NT2/D1 (cell line): ENCODE data around the gene ADK.

ENCODE experiments used
- DNase-seq: peaks from one replicate; pipeline ENCODE4 v3.0.0-alpha.2; 2011; ENCODE audit warnings: low read depth, low spot score
- H3K27me3 ChIP-seq: 2 replicates; pipeline ENCODE4 v1.6.0; 2011; ENCODE audit warnings: mild to moderate bottlenecking; ENCODE audit not compliant: insufficient read length, insufficient read depth
- H3K36me3 ChIP-seq: 2 replicates; pipeline ENCODE4 v1.6.1; 2011; ENCODE audit warnings: mild to moderate bottlenecking, low read length, mixed read lengths; ENCODE audit not compliant: insufficient read depth, insufficient read length
- H3K4me1 ChIP-seq: 2 replicates; pipeline ENCODE4 v1.5.1; 2011; ENCODE audit not compliant: insufficient read depth, insufficient read length
- H3K4me3 ChIP-seq: 2 replicates; pipeline ENCODE4 v1.5.1; 2011; ENCODE audit warnings: low read depth; ENCODE audit not compliant: insufficient read length
- H3K9ac ChIP-seq: 2 replicates; pipeline ENCODE4 v1.6.0; 2011; ENCODE audit warnings: low read depth; ENCODE audit not compliant: insufficient read length
- H3K9me3 ChIP-seq: 2 replicates; pipeline ENCODE4 v1.5.1; 2011; ENCODE audit warnings: mild to moderate bottlenecking, low read length; ENCODE audit not compliant: insufficient read depth
- SUZ12 ChIP-seq: IDR thresholded peaks from 2 replicates; pipeline ENCODE4 v1.6.1; 2011; ENCODE audit not compliant: insufficient read length, insufficient read depth; ENCODE audit errors: extremely low read depth
- YY1 ChIP-seq: IDR thresholded peaks from 2 replicates; pipeline ENCODE4 v1.6.1; 2011; ENCODE audit not compliant: insufficient read length, insufficient read depth
- ZNF274 ChIP-seq: IDR thresholded peaks from 2 replicates; pipeline ENCODE4 v1.6.1; 2011; ENCODE audit warnings: mild to moderate bottlenecking, low read depth, low read length

Gene ADK

GRCh38 chr10:74328388-74328787, 177.4 kb downstream of the ADK start:
- H3K4me3 ChIP-seq: no peak overlapping the region
- H3K9me3 ChIP-seq: no peaks in the 10 kb centered on the region
- no peaks in the 10 kb centered on the region for H3K4me1 ChIP-seq
- no peak for DNase-seq
- no peak overlapping the region for H3K9ac ChIP-seq
- TF ChIP-seq ZNF274 (no peak), YY1 (no peak), SUZ12 (no peak)
- no peaks in the 10 kb centered on the region for H3K27me3 ChIP-seq
- no peaks in the 10 kb centered on the region for H3K36me3 ChIP-seq

DNA sequence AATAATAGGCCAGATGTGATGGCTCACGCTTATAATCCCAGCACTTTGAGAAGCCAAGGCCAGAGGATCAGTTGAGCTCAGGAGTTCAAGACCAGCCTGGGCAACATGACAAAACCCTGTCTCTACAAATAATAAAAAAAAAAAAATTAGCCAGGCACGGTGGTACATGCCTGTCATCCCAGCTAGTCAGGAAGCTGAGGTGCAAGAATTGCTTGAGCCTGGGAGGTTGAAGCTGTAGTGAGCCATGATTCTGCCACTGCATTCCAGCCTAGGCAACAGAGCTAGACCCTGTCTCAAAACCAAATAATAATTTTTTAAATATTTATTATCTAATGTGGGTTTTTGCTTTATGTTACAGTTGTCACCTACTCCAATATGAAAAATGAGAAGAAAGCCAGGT, 178.9 kb downstream of the ADK start:
- Histone ChIP-seq H3K4me3 (no peak overlapping the region), H3K9ac (no peak overlapping the region), H3K9me3 (no peaks in the 10 kb centered on the region), H3K36me3 (no peaks in the 10 kb centered on the region), H3K4me1 (no peaks in the 10 kb centered on the region), H3K27me3 (no peaks in the 10 kb centered on the region)
- TF ChIP-seq YY1: no peak
- no peak for TF ChIP-seq SUZ12
- TF ChIP-seq ZNF274: no peak
- no peak for DNase-seq

- no peaks in the 10 kb centered on the region for H3K9me3 ChIP-seq
- TF ChIP-seq YY1 (no peak), SUZ12 (no peak), ZNF274 (no peak)
These were observed 179.6 kb downstream of the ADK start for GRCh38 chr10:74330646-74331045.

DNA sequence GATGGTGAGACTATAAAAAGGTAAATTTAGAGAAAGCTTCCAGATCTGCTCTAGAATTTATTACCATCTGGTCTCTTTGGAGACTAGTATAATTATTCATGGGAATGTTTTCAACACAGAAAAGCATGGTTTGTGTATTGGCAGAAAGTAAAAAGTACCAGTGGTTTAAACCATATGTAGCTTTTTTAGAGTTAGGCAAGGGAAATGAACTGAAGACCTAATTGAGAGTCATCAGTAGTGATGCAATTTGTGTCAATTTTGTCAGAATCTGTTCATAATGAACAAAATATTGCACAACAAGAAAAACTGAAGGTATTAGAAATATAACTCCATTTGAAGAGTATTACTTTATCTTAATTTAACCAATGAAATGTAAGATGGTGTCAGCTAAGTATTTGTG, 181.4 kb downstream of the ADK start:
- no peaks in the 10 kb centered on the region for H3K9me3 ChIP-seq
- H3K4me3 ChIP-seq: no peak overlapping the region
- TF ChIP-seq ZNF274 (no peak), YY1 (no peak), SUZ12 (no peak)
- H3K4me1 ChIP-seq: no peaks in the 10 kb centered on the region
- H3K27me3 ChIP-seq: no peaks in the 10 kb centered on the region
- no peaks in the 10 kb centered on the region for H3K36me3 ChIP-seq
- DNase-seq: no peak
- no peak overlapping the region for H3K9ac ChIP-seq

More at GRCh38 chr10:74330646-74331045, 179.6 kb downstream of the ADK start:
- Histone ChIP-seq H3K4me1 (no peaks in the 10 kb centered on the region), H3K4me3 (no peak overlapping the region), H3K27me3 (no peaks in the 10 kb centered on the region), H3K36me3 (no peaks in the 10 kb centered on the region), H3K9ac (no peak overlapping the region)
- DNase-seq: no peak

DNA sequence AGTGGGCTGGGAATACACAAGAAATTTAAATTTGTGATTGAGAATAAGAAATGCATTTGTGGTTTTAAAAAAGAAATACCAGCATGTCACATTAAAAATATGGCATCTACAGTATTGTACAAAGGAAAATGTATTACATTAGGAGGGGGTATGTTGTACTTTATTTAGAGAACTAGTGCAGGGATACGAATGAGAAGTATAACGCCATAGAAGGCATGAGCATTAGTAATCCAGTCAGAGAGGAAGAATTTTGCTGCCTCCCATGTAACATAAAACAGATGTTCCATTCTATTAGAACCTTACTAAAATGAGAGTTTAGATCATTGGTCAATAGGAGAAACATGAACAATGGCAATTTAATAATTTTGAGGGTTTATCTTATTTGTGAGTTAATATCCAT, 182.2 kb downstream of the ADK start:
- no peak overlapping the region for H3K9ac ChIP-seq
- TF ChIP-seq SUZ12: no peak
- TF ChIP-seq ZNF274: no peak

GRCh38 chr10:74334221-74334620, 183.2 kb downstream of the ADK start:
- TF ChIP-seq ZNF274 (no peak), SUZ12 (no peak), YY1 (no peak)
- Histone ChIP-seq H3K27me3 (no peaks in the 10 kb centered on the region), H3K4me1 (no peaks in the 10 kb centered on the region), H3K36me3 (no peaks in the 10 kb centered on the region), H3K9ac (no peak overlapping the region), H3K4me3 (no peak overlapping the region), H3K9me3 (no peaks in the 10 kb centered on the region)
- DNase-seq: no peak

More for the DNA sequence above, 182.2 kb downstream of the ADK start:
- no peak overlapping the region for H3K4me3 ChIP-seq
- H3K4me1 ChIP-seq: no peaks in the 10 kb centered on the region
- H3K27me3 ChIP-seq: no peaks in the 10 kb centered on the region
- DNase-seq: no peak
- no peaks in the 10 kb centered on the region for H3K36me3 ChIP-seq
- no peaks in the 10 kb centered on the region for H3K9me3 ChIP-seq

DNA sequence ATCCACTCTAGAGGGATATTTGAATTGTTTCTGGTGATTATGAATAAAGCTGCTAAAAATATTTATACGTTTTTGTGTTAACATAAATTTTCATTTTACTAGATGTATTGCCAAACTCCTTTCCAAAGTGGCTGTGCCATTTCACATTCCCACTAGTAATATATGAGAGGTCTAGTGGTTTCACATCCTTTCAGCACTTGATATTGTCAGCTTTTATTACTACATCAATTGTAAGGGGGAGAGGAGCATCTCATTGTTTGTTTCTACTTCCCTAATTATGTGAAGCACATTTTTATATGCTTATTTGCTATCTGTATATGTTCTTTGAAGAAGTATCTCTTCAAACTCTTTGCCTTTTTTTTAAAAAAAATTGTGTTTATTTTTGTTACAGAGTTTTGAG, 184.5 kb downstream of the ADK start:
- DNase-seq: no peak
- no peak for TF ChIP-seq SUZ12
- TF ChIP-seq ZNF274: no peak
- TF ChIP-seq YY1: no peak
- no peak overlapping the region for H3K4me3 ChIP-seq

DNA sequence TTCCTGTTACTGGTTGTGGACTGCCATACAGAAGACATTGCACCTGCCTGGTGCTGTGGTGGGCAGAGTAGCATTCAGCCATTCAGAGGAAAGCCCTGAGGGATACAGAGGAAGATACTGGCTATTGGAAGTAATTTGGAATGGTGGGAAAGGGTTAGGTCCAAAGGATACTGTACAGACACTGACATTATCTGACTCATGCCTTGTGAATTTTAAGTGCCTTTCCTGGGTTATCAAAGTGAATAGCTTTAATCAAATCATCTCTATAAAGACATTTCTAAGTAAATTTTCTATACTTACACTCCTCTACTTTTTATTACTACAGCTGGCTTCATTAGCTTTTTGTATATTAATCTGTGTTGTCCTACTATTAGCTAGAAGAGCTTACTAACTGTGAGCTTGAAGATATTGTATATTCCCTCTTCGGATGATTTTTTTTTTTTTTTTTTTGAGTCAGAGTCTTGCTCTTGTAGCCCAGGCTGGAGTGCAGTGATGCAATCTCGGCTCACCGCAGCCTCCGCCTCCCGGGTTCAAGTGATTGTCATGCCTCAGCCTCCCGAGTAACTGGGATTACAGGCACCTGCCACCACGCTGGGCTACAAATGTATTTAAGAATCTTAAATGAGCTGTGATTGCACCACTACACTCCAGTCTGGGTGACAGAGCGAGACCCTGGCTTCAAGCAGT, 186.5 kb downstream of the ADK start:
- TF ChIP-seq ZNF274: no peak
- TF ChIP-seq SUZ12: no peak
- TF ChIP-seq YY1: no peak
- no peak overlapping the region for H3K9ac ChIP-seq
- H3K27me3 ChIP-seq: no peaks in the 10 kb centered on the region
- H3K4me1 ChIP-seq: no peaks in the 10 kb centered on the region
- H3K9me3 ChIP-seq: no peaks in the 10 kb centered on the region
- no peak for DNase-seq
- H3K36me3 ChIP-seq: no peaks in the 10 kb centered on the region
- H3K4me3 ChIP-seq: no peak overlapping the region

More for the DNA sequence above, 184.5 kb downstream of the ADK start:
- Histone ChIP-seq H3K9ac (no peak overlapping the region), H3K27me3 (no peaks in the 10 kb centered on the region), H3K4me1 (no peaks in the 10 kb centered on the region), H3K36me3 (no peaks in the 10 kb centered on the region), H3K9me3 (no peaks in the 10 kb centered on the region)
